Fibroblast of lung (primary cell): Measurements from ENCODE around the gene EFCAB6.

Source experiments
- CTCF ChIP-seq, 2 donors: IDR thresholded peaks in 1 of 2; conservative IDR thresholded peaks in 1 of 2; 1 replicate in 1 of 2; 2 replicates in 1 of 2; pipeline ENCODE4 v1.5.1; 2011 to 2012; ENCODE audit warnings: low read length in 2 of 2, control low read depth in 1 of 2, inconsistent platforms in 1 of 2, low read depth in 1 of 2, mild to moderate bottlenecking in 1 of 2
- EZH2 ChIP-seq: IDR thresholded peaks from 2 replicates; pipeline ENCODE4 v1.5.1; 2012; ENCODE audit warnings: low read length, control low read depth, mild to moderate bottlenecking; ENCODE audit errors: missing control alignments

- TF ChIP-seq CTCF (conservative IDR thresholded peaks at IDR 0.05 in 1 of 2, IDR thresholded peaks at IDR 0.05 in 1 of 2; ENCODE audit: low read depth in 1 of 2, low read length in 2 of 2) (no peak), EZH2 (no peak)
Measured at GRCh38 chr22:43706151-43706550, 106.0 kb downstream of the EFCAB6 start.
